Erythroblast (primary cell): ENCODE results near the gene EGFR.

Experiments used
- GATA1 ChIP-seq: IDR thresholded peaks from 2 replicates; pipeline ENCODE4 v1.6.1; 2011; ENCODE audit warnings: low read depth, mild to moderate bottlenecking, control low read depth, low read length, moderate library complexity
- POLR2A ChIP-seq: IDR thresholded peaks from 2 replicates; pipeline ENCODE4 v1.6.1; 2011; ENCODE audit warnings: mild to moderate bottlenecking, low read length

DNA sequence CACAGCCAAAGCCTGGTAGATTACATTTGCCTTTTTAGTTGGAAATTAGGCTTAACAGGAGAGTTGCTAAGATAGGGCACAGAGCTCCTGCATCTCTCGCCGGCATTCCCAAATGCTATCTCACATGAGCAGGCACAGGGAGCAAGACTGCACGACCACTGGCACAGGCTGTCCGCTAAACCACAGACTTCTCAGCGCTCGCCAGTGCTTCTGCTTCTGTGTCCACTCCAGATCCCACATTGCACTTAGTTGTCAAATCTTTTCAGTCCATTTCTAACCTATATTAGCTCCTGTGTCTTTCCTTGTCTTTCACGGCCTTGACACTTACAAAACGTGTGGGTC lies 138.9 kb downstream of the EGFR start:
- TF ChIP-seq POLR2A: no peak
- no peak for TF ChIP-seq GATA1
